ENCODE results near the gene DHX8.

GRCh38 chr17:43482103-43483012, 1.4 kb upstream of the DHX8 start:
- TF ChIP-seq GATA3 (IDR thresholded peaks at IDR 0.05; ENCODE audit: low read depth, low read length) (no peak), GATA2 (IDR thresholded peaks at IDR 0.05; ENCODE audit: low read depth, low read length) (no peak)

All from SH-SY5Y (cell line).